ENCODE results near the gene KRIT1. TPM values are rescaled to one million over a fixed set of nuclear protein-coding genes. Genes with fewer than 3 reads are reported as not detected.

Gene KRIT1
- total and polyA plus RNA-seq, 2 donors (not counting 3 experiments of a cell fraction or from before 2014, with no cell fraction given), result 22.8 to 43.7 TPM

GRCh38 chr7:92228742-92229141, 17.0 kb downstream of the KRIT1 start:
- Histone ChIP-seq H3K9ac (replicated peaks; ENCODE audit: extremely low read depth, insufficient read depth, low read length) (no peak overlapping the region), H3K4me3 (replicated peaks in 1 of 3; ENCODE audit: insufficient read depth in 1 of 3, low read depth in 1 of 3, low read length in 3 of 3) (no peak overlapping the region), H3K4me2 (ENCODE audit: insufficient read depth, low read length) (no peak overlapping the region), H3K36me3 (ENCODE audit: control insufficient read depth in 2 of 2, extremely low read depth in 1 of 2, insufficient read depth in 2 of 2, low read length in 2 of 2) (peaks cover 2 to 4% of the 10 kb centered on the region in 2 experiments), H3K9me3 (replicated peaks; ENCODE audit: control insufficient read depth, insufficient read depth, low read length) (no peaks in the 10 kb centered on the region), H3K9me1 (replicated peaks; ENCODE audit: control insufficient read depth, extremely low read depth, insufficient read depth, low read length) (no peaks in the 10 kb centered on the region), H3K27me3 (ENCODE audit: control insufficient read depth in 2 of 2, insufficient read depth in 2 of 2, low read length in 2 of 2) (no peaks in the 10 kb centered on the region), H3K27ac (ENCODE audit: insufficient read depth, low read depth, low read length) (no peak overlapping the region), H4K20me1 (replicated peaks; ENCODE audit: control insufficient read depth, extremely low read depth, insufficient read depth, low read length) (no peaks in the 10 kb centered on the region), H3K4me1 (ENCODE audit: control insufficient read depth, extremely low read depth, insufficient read depth, low read length) (no peaks in the 10 kb centered on the region), H2AFZ (ENCODE audit: low read depth, low read length) (no peak overlapping the region), H3K79me2 (ENCODE audit: control insufficient read depth, insufficient read depth, low read length) (no peaks in the 10 kb centered on the region)
- BruUV-seq (replicated peaks), result no TSS peak
- dilution Hi-C loops (cut with MboI; ENCODE audit: extremely low pct_ligation_motif_present, low sequenced_read_pairs) (no loop called here), intact Hi-C loops (cut with micrococcal nuclease) (no loop called here)
- DNase-seq (ENCODE audit: low read depth, low spot score) (no peak), FAIRE-seq (no peak)
- ChIA-PET POLR2A (no interaction called here), CTCF (interaction anchor here (1.2 kb wide), 1 partner anchor 14 kb away, joined by 3 read pairs; no protein-coding TSS in a partner anchor)
- no peak for TF ChIP-seq POLR2AphosphoS5 (IDR thresholded peaks at IDR 0.05; ENCODE audit: insufficient read depth, low read depth, low read length)
- no peak for TF ChIP-seq MYC (IDR thresholded peaks at IDR 0.05; ENCODE audit: low read depth, low read length)
- no peak for TF ChIP-seq FOS (IDR thresholded peaks at IDR 0.05; ENCODE audit: borderline replicate concordance, insufficient read depth, low read length)
- no peak for TF ChIP-seq POLR2A (IDR thresholded peaks at IDR 0.05; ENCODE audit: low read depth, low read length)
- no peak for TF ChIP-seq CTCF (IDR thresholded peaks at IDR 0.05; ENCODE audit: extremely low read depth in 1 of 2, insufficient read depth in 1 of 2, low read depth in 1 of 2, low read length in 2 of 2)
- no peak for TF ChIP-seq EZH2 (IDR thresholded peaks at IDR 0.05; ENCODE audit: borderline replicate concordance, low read depth, low read length, severe bottlenecking)
- no peak for TF ChIP-seq JUN (IDR thresholded peaks at IDR 0.05; ENCODE audit: borderline replicate concordance, insufficient read depth, insufficient read length, low read depth)
- TF ChIP-seq MAX (IDR thresholded peaks at IDR 0.05; ENCODE audit: insufficient read depth, insufficient read length), result no peak
- TF ChIP-seq GATA2 (IDR thresholded peaks at IDR 0.05; ENCODE audit: insufficient read depth, insufficient read length, low read depth, low read length), result no peak
